NK-92 (cell line): ENCODE results near the gene ESYT2.

ENCODE experiments used
- DNase-seq: peaks from one replicate; lab custom pipeline; 2025; ENCODE audit not compliant: unreplicated experiment; lab: John Stamatoyannopoulos, UW

ESYT2 gene

DNA sequence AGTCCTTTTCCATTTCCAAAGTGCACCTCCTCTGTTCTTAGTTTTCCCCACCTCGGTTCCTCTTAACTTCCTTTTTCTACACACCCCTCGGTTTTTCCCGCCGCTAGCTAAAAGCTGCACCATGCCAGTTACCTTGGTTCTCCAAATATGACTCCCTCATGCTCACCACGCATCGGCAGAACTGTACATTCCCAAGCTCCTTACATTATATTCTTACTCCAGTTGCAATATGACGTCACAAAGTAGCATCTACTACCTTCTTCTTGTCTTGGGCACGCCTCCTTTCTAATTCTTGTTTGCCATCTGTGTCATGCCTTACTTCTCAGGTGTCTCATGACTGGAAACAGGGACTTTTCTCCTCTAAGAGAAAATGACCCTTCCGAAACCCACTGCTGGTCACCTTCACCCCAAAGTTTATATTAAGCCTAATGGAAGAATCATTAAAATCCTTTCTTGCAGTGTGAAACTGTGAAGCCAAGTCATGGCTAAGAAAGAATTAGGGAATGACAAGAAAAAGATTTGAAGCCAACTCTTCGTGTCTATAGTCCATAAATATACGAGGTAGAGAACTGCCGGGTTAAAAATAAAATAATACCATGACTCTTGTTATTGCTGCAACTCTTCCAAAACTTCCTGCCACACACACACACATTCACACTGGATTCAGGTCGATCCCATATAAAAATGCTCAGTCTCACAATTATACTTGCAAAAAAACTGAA lies 1.7 kb downstream of the ESYT2 start:
- DNase-seq = no peak

- no peak for DNase-seq
Observed at GRCh38 chr7:158825628-158826289, 3.5 kb downstream of the ESYT2 start.

GRCh38 chr7:158824028-158824427 lies 5.3 kb downstream of the ESYT2 start:
- DNase-seq = no peak

- DNase-seq = no peak
Observed at GRCh38 chr7:158821171-158822031, 7.9 kb downstream of the ESYT2 start.

DNA sequence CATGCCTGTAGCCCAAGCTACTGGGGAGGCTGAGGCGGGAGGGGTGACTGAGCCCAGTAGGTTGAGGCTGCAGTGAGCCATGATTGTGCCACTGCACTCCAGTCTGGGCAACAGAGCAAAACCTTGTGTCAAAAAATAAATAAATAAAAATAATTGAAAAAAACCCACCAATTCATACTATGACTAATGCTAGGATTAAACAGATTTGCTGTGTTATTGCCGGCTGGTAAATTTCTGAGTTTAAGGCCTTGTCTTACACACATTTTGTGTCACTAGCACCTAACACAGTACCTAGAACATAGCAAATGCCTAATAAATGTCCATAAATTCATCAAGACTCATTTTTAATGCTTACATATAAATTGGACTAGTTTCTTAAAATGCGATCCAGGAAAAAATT lies 8.7 kb downstream of the ESYT2 start:
- no peak for DNase-seq

- no peak for DNase-seq
Observed at GRCh38 chr7:158819571-158820203, 9.6 kb downstream of the ESYT2 start.

DNA sequence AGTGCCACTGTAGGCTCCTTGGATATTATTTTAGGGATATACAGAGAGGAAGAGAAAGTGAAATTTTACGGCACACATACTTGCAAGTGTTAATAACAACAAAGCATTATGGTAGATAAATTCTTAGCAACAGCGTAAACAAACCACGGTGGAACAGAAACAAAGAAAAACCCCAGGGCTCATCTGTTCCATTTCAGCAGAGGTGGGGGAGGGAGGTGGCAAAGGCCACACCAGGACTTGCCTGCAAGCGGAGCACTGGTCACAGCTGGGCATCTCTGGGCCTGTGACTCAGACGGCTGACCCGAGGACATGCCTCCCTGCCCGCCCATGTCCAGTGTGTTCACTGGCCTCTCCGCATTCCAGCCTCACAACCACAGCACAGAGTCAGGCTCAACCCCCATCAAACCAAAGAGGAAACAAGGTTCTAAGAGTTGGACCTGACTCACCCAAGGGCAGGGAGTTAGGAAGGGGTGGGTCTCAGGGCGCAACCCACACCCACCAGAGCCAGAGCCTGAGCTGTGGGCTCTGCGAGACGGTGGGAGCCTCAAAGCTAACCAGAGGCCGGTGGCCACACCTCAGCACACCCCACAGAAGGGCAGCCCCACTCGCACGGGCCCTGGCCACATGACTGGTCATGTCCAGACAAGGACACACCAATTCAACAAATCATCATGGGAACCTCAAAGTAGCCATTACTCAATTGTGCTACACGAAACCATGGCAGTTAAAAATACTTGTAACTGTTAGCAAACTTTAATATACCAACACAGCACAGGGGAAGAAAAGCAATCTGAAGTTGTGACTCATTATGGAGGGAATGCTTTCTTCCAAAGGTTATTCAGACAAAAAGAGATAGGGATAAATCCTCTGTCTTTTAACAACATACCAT lies 10.7 kb downstream of the ESYT2 start:
- no peak for DNase-seq

DNA sequence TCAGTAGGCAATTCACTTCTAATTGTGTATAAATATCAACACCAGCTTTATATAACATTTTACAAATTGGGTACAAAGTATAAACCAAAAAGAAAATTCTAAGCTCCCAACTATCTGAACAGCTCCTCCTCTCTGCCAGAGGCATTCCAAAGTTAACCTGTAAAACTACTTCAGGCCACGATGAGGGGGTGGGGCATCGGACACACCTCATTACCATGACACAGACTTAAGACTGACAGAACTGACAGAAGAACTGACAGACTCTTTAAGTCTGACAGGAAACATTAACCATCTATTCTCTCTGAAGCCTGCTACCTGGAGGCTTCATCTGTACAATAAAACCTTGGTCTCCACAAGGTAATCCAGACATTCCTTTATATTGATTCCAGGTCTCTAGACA lies 12.3 kb downstream of the ESYT2 start:
- no peak for DNase-seq

DNA sequence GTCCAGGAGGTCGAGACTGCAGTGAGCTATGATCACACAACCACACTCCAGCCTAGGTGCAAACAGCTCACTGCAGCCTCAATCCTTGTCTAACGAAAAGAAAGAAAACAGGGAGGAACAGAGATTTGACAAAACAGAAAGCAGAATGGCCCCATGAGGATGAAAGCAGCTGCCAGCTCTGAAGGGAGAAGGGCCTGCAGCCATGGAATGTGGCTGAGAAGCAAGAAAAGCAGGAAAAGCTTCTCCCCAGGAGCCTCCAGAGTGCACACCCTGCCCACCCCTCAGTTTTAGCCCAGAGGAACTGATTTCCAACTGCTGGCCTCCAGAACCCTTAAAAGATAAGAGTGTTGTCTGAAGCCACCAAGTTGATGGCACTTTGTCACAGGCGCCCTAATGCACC lies 13.0 kb downstream of the ESYT2 start:
- DNase-seq = no peak

- DNase-seq = no peak
Observed at GRCh38 chr7:158815800-158816128, 13.5 kb downstream of the ESYT2 start.

- DNase-seq = no peak
Observed at GRCh38 chr7:158815083-158815799, 14.1 kb downstream of the ESYT2 start.

- no peak for DNase-seq
Observed at GRCh38 chr7:158814637-158815036, 14.7 kb downstream of the ESYT2 start.

DNA sequence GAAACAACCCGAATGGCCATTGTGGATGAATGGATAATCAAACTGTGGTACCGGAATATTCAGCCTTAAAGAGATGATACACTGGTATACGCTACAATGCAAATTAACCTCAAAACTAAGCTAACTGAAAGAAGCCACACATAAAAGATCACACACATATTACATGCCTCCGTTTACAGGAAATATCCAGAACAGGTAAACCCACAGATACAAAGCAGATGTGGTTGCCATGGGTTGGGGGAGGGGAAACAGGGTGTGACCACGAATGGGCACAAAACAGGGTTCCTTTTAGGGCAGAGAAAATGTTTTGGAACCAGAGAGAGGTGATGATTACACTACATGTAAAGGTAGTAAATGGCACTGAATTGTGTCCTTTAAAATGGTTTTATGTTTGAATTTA lies 16.6 kb downstream of the ESYT2 start:
- no peak for DNase-seq

DNA sequence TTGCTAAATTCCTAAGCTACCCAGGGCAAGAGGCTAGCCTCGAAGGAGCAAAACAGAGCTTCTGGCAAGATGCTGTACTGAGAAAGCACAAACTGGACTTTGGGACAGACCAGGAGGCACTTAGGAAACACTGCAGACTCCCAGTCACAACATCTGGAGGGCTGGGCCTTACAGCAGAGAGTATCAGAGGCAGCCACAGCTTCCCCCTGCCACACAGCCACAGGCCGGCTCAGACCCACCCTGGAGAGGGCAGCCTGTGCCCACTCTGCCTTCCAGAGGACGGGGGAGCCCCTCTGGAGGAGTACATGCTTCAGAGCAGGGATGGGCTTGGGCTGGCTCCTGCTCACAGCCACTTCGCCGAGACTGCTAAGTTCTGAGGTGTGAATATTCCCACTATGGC lies 17.4 kb downstream of the ESYT2 start:
- DNase-seq = no peak

DNA sequence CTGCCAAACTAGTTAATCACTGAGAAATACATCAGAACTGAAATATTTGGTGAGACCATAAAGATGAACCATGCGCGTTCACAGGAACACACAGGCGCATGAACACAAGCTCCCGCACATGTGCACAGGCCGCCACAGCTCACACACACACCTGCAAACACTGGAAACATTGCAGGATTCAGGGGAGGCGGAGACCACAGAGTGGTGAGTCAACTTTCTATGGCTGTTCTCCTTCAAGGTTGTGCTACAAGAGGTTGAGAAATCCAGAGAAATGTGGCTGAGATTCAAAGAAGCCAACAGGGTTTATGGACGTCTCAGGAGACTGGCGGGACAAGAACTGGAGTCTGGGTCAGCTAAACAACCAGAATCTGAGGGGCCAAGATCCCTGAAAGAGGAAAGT lies 17.8 kb downstream of the ESYT2 start:
- DNase-seq = no peak

GRCh38 chr7:158810846-158811245 lies 18.5 kb downstream of the ESYT2 start:
- no peak for DNase-seq

DNA sequence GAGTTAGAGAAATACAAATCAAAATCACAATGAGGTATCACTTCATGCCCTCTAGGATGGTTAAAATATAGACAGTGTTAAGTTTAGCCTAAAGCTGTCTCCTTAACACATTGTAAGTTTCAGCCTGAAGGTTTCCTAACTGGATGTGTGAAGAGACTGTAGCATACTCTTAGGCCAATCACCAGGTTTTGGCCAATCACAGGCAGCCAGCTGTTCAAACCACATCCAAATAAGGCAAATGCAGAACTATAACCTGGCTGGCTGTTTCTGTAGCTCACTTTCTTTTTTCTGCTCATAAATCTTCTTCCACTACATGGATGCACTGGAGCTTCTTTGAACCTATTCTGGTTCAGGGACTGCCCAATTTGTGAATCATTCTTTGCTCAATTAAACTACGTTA lies 19.7 kb downstream of the ESYT2 start:
- DNase-seq = no peak

- no peak for DNase-seq
Observed at GRCh38 chr7:158808126-158808525, 21.2 kb downstream of the ESYT2 start.

GRCh38 chr7:158805937-158806336 lies 23.4 kb downstream of the ESYT2 start:
- no peak for DNase-seq

DNA sequence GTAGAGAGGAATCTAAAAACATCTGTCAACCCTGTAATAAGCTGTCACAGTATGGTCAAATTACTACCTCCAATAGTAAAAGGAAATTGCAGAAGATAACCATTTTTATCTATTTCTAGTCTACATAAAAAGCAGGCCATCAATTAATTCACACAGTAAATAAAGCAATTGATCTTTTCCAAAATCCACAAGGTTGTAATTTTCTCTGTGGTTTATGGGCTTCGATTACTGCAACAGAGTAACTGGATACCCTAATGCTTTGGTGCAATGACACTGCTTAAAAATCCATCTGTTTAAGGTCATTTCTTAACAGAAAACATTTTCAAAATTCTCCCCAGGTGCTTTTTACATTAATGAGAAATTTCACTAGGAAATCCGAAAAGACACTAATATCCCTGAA lies 23.9 kb downstream of the ESYT2 start:
- no peak for DNase-seq
